Posterior cingulate gyrus (tissue), 11 donors: ENCODE measurements around the gene THRB.

Experiments used
- DNase-seq, 10 donors: peaks; one replicate each; pipeline versions ENCODE4 v3.0.0 to v3.0.0-alpha.2; 2020 to 2021; ENCODE audit warnings: mixed read lengths in 3 of 10
- intact Hi-C: fragments of 100-400 bp; cut with DNase I; formaldehyde crosslinking; loops from one replicate; pipeline ENCODE4 v1.15.1; 2023

The THRB gene

GRCh38 chr3:24166515-24166914 is 328.1 kb downstream of the THRB start:
- intact Hi-C loops = no loop called here
- DNase-seq = no peak

- intact Hi-C loops = no loop called here
- DNase-seq = no peak
These were observed 329.1 kb downstream of the THRB start for GRCh38 chr3:24165603-24165982.

- intact Hi-C loops = no loop called here
- DNase-seq = no peak
These were observed 329.6 kb downstream of the THRB start for GRCh38 chr3:24164967-24165602.

- DNase-seq = no peak
- intact Hi-C loops = no loop called here
These were observed 331.7 kb downstream of the THRB start for GRCh38 chr3:24162929-24163328.

GRCh38 chr3:24161841-24162240 is 332.8 kb downstream of the THRB start:
- intact Hi-C loops = no loop called here
- DNase-seq = no peak

GRCh38 chr3:24160424-24161095 is 334.1 kb downstream of the THRB start:
- intact Hi-C loops = no loop called here
- DNase-seq = no peak

GRCh38 chr3:24158761-24159454 is 335.7 kb downstream of the THRB start:
- no peak for DNase-seq
- intact Hi-C loops = no loop called here

- peak in 1 of 10 donors; percentile 62 for DNase-seq
- intact Hi-C loops = no loop called here
These were observed 337.5 kb downstream of the THRB start for GRCh38 chr3:24157106-24157505.

GRCh38 chr3:24156466-24156865 is 338.2 kb downstream of the THRB start:
- DNase-seq = no peak
- intact Hi-C loops = no loop called here

GRCh38 chr3:24155276-24155675 is 339.4 kb downstream of the THRB start:
- no peak for DNase-seq
- intact Hi-C loops = no loop called here

GRCh38 chr3:24154781-24155180 is 339.9 kb downstream of the THRB start:
- intact Hi-C loops = no loop called here
- no peak for DNase-seq

GRCh38 chr3:24154013-24154695 is 340.5 kb downstream of the THRB start:
- intact Hi-C loops = no loop called here
- DNase-seq = no peak

GRCh38 chr3:24151594-24151993 is 343.1 kb downstream of the THRB start:
- intact Hi-C loops = no loop called here

GRCh38 chr3:24149032-24149431 is 345.6 kb downstream of the THRB start:
- intact Hi-C loops = no loop called here
- DNase-seq = no peak

More at GRCh38 chr3:24151594-24151993, 343.1 kb downstream of the THRB start:
- no peak for DNase-seq

- intact Hi-C loops = no loop called here
- no peak for DNase-seq
These were observed 348.4 kb downstream of the THRB start for GRCh38 chr3:24145981-24146822.

GRCh38 chr3:24145481-24145880 is 349.2 kb downstream of the THRB start:
- intact Hi-C loops = no loop called here
- DNase-seq = no peak

- no peak for DNase-seq
- intact Hi-C loops = no loop called here
These were observed 352.5 kb downstream of the THRB start for GRCh38 chr3:24142127-24142526.

GRCh38 chr3:24141548-24141947 is 353.1 kb downstream of the THRB start:
- intact Hi-C loops = no loop called here

GRCh38 chr3:24139463-24140412 is 354.9 kb downstream of the THRB start:
- no peak for DNase-seq
- intact Hi-C loops = no loop called here

More at GRCh38 chr3:24141548-24141947, 353.1 kb downstream of the THRB start:
- DNase-seq = no peak
